Measurements from ENCODE around the gene FADS2.

- TF ChIP-seq CTCF (IDR thresholded peaks at IDR 0.05) = no peak
- no peak for TF ChIP-seq E2F4 (CRISPR knock-in tag; IDR thresholded peaks at IDR 0.05; ENCODE audit: borderline replicate concordance, low read depth)
- no peak; the same call in 1 of the 2 replicates for TF ChIP-seq ZNF232 (CRISPR knock-in tag; IDR thresholded peaks at IDR 0.05)
- no peak for TF ChIP-seq ZSCAN18 (CRISPR knock-in tag; IDR thresholded peaks at IDR 0.05)
- TF ChIP-seq NR2C2 (CRISPR knock-in tag; IDR thresholded peaks at IDR 0.05) = no peak
- TF ChIP-seq NFE2L1 (CRISPR knock-in tag; IDR thresholded peaks at IDR 0.05) = no peak
These were observed at the start of gene FADS2 for GRCh38 chr11:61827571-61828378.

All from WTC11 (cell line).